ENCODE measurements around the gene PNPLA4. TPM values are rescaled to one million over a fixed set of nuclear protein-coding genes. Genes with fewer than 3 reads are reported as not detected.

The PNPLA4 gene
- total RNA-seq, 2 experiments from 2014 or later = 12.7 to 13.9 TPM

DNA sequence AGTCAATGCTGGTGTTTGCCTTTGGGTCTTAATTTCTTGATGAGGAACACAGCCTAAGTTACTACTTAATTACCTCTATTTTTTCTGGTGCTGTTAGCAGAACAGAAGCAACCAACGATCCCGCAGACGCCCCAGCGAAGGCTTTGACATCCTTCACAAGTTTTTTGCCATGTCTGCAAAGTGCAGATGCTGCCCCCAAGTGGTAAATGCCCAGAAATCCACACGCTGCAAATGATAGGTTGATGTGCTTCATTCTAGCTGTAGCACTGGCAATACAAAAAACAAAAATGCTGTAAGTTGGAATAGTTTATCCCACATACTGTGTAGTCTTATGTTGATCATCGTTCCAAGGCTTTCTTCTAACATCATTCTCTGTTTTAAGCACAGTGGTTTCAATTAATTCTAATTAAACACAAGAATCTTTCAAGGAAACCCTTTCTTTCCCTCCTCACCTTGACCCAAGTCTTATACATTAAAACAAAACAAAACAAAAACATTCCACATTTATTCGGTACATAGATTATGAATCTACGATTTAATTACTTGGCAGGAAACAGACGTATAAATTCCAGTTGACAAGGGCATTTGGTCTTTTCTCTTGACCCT, 1.2 kb downstream of the PNPLA4 start:
- intact Hi-C loops (cut with micrococcal nuclease) = no loop called here
- Mint-ChIP-seq H3K4me1 (ENCODE audit: low read depth) (peaks cover 12% of the 10 kb centered on the region), H3K36me3 (ENCODE audit: low read depth) (peaks cover 1% of the 10 kb centered on the region), H3K27me3 (no peaks in the 10 kb centered on the region), H3K27ac (peak overlapping the region; percentile 52), H3K4me3 (peak overlapping the region; percentile 87), H3K9me3 (no peaks in the 10 kb centered on the region)
- ATAC-seq (peak; percentile 40), DNase-seq (peak; percentile 71)
- ChIA-PET CTCF (interaction anchor here (1.3 kb wide), 1 partner anchor 12 kb away, joined by 3 read pairs; no protein-coding TSS in a partner anchor), POLR2A (no interaction called here)
- TF ChIP-seq, protein P1, sequence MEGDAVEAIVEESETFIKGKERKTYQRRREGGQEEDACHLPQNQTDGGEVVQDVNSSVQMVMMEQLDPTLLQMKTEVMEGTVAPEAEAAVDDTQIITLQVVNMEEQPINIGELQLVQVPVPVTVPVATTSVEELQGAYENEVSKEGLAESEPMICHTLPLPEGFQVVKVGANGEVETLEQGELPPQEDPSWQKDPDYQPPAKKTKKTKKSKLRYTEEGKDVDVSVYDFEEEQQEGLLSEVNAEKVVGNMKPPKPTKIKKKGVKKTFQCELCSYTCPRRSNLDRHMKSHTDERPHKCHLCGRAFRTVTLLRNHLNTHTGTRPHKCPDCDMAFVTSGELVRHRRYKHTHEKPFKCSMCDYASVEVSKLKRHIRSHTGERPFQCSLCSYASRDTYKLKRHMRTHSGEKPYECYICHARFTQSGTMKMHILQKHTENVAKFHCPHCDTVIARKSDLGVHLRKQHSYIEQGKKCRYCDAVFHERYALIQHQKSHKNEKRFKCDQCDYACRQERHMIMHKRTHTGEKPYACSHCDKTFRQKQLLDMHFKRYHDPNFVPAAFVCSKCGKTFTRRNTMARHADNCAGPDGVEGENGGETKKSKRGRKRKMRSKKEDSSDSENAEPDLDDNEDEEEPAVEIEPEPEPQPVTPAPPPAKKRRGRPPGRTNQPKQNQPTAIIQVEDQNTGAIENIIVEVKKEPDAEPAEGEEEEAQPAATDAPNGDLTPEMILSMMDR (IDR thresholded peaks at IDR 0.05) = peak; percentile 64

DNA sequence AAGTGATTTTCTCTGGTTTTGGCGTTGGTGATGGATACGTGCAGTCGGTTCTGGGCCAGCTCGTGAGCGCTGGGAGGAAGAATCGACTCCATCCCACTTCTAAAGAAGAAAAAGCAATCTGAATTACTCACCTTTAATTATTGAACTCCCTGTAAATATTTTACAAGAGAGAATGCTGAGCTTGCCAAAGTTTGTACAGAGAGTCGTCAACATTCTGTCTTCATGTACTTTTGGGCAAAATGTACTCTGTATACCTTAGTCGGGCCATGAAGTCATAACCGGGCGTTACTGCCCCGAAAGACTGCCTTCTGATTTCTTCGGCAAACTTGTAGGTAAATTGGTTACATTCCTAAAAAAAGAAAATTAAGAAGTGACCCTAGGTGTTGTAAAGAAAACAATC, 5.5 kb downstream of the PNPLA4 start:
- ATAC-seq (no peak), DNase-seq (no peak)
- no peak overlapping the region for H3K4me3 Mint-ChIP-seq
- H3K4me1 Mint-ChIP-seq (ENCODE audit: low read depth) = peaks cover 6% of the 10 kb centered on the region
- H3K27ac Mint-ChIP-seq = no peak overlapping the region
- TF ChIP-seq, protein P1 (IDR thresholded peaks at IDR 0.05) = no peak
- H3K9me3 Mint-ChIP-seq = no peaks in the 10 kb centered on the region
- intact Hi-C loops (cut with micrococcal nuclease) = no loop called here
- H3K36me3 Mint-ChIP-seq (ENCODE audit: low read depth) = peaks cover 8% of the 10 kb centered on the region
- ChIA-PET CTCF (no interaction called here), POLR2A (no interaction called here)
- H3K27me3 Mint-ChIP-seq = no peaks in the 10 kb centered on the region

DNA sequence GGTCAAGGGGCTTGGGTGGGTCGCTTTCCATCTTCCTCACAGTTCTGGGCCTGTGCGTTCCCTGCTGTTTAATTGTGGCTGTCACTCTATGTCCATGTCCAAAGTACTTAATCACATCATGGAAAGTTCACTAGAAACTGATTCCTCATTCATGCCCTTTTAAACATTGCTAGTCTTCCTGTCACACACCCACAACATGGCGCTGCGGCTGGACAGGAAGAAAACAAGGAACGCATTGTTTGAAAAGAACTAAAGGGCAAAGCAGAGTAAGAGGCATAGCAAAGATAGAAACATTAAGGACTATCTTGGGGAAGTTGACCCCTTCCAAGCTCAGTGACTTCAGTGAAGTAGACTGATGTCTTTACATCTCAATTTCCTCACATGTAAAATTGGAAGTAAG, 18.4 kb downstream of the PNPLA4 start:
- H3K27ac Mint-ChIP-seq = no peak overlapping the region
- CTCF ChIA-PET = no interaction called here
- intact Hi-C loops (cut with micrococcal nuclease) = no loop called here
- no peak overlapping the region for H3K4me3 Mint-ChIP-seq
- H3K27me3 Mint-ChIP-seq = no peaks in the 10 kb centered on the region
- peaks cover 6% of the 10 kb centered on the region for H3K36me3 Mint-ChIP-seq (ENCODE audit: low read depth)
- ATAC-seq (no peak), DNase-seq (no peak)
- H3K4me1 Mint-ChIP-seq (ENCODE audit: low read depth) = no peaks in the 10 kb centered on the region
- TF ChIP-seq, protein P1 (IDR thresholded peaks at IDR 0.05) = no peak
- POLR2A ChIA-PET = no interaction called here
- H3K9me3 Mint-ChIP-seq = no peaks in the 10 kb centered on the region

DNA sequence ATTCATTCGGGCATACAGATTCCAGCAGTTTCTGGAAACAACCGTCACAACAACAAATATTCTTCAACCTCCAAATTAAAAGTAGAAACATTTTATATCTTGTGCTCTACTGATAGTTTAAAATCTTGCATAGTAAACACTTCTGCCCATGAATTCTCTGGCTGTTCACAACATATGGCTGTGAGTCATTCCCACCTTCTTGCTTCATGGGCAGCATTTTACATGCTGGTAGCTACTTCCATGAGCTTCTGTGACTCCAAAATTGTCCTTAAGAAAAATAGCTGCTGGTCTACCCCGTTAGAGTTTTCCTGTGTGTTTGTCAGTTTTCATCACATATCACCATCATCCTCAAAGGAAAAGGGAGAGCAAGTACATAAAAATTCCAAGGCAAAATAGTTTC, 22.7 kb downstream of the PNPLA4 start:
- ChIA-PET CTCF (no interaction called here), POLR2A (no interaction called here)
- no peaks in the 10 kb centered on the region for H3K27me3 Mint-ChIP-seq
- H3K4me3 Mint-ChIP-seq = no peak overlapping the region
- DNase-seq = no peak
- no peak overlapping the region for H3K27ac Mint-ChIP-seq
- H3K9me3 Mint-ChIP-seq = no peaks in the 10 kb centered on the region
- ATAC-seq = no peak
- H3K4me1 Mint-ChIP-seq (ENCODE audit: low read depth) = no peaks in the 10 kb centered on the region
- TF ChIP-seq, protein P1 (IDR thresholded peaks at IDR 0.05) = no peak
- intact Hi-C loops (cut with micrococcal nuclease) = no loop called here
- H3K36me3 Mint-ChIP-seq (ENCODE audit: low read depth) = peaks cover 10% of the 10 kb centered on the region

DNA sequence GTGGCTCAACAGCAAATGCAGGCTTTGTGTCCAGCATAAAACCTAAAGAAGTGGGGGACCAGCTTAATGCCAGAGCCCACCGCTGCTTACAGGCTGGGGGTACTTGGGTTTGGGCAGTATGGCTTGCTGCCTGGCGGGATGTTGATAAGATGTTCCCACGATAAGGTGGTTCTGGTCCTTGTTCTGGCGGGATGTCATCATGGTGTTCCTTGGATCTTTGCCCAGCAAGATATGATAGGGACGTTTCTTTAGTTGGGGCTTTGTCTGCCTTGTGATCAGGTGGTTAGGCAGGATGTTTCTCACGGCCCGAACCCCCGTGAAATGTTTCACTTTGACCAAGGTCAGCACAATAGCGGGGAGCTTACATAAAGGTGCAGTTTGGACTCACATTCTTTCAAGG, 35.3 kb downstream of the PNPLA4 start:
- Mint-ChIP-seq H3K9me3 (no peaks in the 10 kb centered on the region), H3K36me3 (ENCODE audit: low read depth) (no peaks in the 10 kb centered on the region), H3K27ac (no peak overlapping the region), H3K4me3 (no peak overlapping the region), H3K27me3 (peaks cover 4% of the 10 kb centered on the region), H3K4me1 (ENCODE audit: low read depth) (no peaks in the 10 kb centered on the region)
- ATAC-seq (no peak), DNase-seq (no peak)
- ChIA-PET POLR2A (no interaction called here), CTCF (no interaction called here)
- intact Hi-C loops (cut with micrococcal nuclease) = no loop called here
- TF ChIP-seq, protein P1 (IDR thresholded peaks at IDR 0.05) = no peak

All from activated CD8-positive, alpha-beta T cell treated with anti-CD3 and anti-CD28 coated beads for 36 hours (primary cell).